GM21723 (cell line): ENCODE results near the gene PDS5A.
"Not testable (repeated sequence)": the region's sequence is repeated elsewhere in the genome, so short reads cannot be mapped to it uniquely, and the experiment has no call there.

ENCODE experiments used
- ATAC-seq: cut with Tn5 transposase; IDR thresholded peaks from one replicate; pipeline ENCODE4 v1.9.1; 2021; ENCODE audit warnings: mild to moderate bottlenecking, moderate library complexity; ENCODE audit not compliant: unreplicated experiment

PDS5A gene

DNA sequence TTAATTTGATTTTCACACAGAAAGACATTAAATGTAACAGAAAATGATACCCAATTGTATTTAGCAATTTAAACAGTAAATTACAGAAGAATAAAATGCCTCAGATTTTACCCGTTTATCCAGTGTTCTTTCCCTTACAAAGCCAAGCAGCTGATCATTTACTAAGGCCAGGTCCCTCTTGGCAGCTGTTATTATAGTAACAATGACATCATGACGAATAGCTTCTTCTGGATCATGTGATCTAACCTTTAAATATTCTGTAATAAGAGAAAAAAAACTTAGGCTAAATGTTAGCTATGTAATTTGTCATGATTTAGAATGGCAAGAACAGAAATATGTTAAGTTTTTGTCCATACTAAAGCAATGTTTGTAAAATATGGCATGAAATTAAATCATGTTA is 69.4 kb downstream of the PDS5A start:
- no peak for ATAC-seq

DNA sequence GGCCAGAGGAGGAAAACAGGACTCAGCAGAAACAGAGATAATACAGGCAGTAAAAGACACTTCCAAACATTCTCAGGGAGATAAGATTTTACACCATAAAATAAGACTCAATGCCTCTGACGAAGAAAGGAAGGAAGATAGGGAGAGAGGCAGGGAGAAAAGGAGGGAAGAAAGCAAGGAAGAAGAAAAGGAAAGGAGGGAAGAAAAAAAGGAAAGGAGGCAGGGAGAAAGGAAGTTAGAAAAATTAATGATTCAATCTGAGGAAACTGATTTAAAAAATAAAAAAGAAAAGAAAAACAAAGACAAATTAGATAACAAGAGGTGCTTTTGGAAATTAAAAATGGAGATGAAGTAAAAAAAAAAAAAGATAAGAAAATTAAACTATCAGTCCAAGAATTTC is 72.1 kb downstream of the PDS5A start:
- no peak for ATAC-seq

GRCh38 chr4:39905019-39905418 is 72.7 kb downstream of the PDS5A start:
- ATAC-seq = not testable (repeated sequence)

DNA sequence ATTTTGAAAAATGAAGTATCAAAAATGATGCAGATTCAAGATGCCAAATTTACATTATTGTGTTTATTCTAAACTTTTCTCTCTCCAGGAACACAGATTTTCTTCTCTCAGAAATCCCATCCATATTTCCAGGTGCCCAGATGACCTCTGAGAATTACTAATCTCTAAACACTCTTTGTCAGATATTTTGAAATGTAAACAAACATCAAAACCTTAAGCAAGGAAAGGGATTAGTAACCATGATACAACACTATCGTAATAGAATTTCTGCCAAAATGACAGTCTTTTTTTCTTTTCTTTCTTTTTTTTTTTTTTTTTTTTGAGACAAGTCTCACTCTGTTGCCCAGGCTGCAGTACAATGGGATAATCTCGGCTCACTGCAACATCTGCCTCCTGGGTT is 76.7 kb downstream of the PDS5A start:
- no peak for ATAC-seq

DNA sequence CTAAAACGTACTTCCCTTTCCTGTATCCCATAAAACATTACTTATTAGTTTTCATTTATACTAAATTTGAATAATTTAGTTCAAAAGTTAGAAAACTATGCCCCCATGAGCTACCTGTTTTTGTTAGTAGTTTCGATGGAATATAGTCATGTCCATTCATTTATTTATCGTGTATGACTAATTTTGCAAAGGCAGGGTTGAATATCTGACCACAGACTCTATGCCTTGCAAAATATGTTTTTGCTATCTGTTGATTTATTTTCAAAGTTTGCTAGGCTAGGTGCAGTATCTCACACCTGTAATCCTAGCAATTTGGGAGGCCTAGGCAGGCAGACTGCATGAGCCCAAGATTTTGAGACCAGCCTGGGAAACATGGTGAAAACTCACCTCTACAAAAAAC is 78.4 kb downstream of the PDS5A start:
- no peak for ATAC-seq

- ATAC-seq = no peak
Observed at GRCh38 chr4:39898015-39898414, 79.7 kb downstream of the PDS5A start.

DNA sequence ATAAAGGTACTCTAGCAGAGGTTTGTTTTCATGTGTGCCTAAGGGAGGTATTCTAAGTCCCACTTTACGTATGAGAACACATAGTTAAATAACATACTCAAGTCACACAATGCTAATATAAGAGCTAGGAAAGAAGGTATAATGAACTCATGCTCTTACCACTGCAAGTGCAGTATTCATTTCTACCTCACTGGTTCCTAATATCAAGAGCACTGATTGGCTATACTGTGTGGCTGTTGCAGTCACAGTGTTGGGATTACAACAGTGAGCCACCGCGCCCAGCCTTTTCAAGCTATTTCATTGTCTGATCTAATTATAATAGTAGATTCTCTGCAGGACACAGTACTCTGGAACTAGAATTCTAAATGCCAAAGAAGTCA is 84.0 kb downstream of the PDS5A start:
- ATAC-seq = no peak

- ATAC-seq = no peak
Observed at GRCh38 chr4:39892988-39893692, 84.6 kb downstream of the PDS5A start.

- no peak for ATAC-seq
Observed at GRCh38 chr4:39889226-39889625, 88.5 kb downstream of the PDS5A start.

- ATAC-seq = no peak
Observed at GRCh38 chr4:39888541-39888940, 89.2 kb downstream of the PDS5A start.

- no peak for ATAC-seq
Observed at GRCh38 chr4:39883646-39884045, 94.1 kb downstream of the PDS5A start.

- no peak for ATAC-seq
Observed at GRCh38 chr4:39881789-39882188, 95.9 kb downstream of the PDS5A start.

GRCh38 chr4:39877971-39878370 is 99.7 kb downstream of the PDS5A start:
- ATAC-seq = no peak

DNA sequence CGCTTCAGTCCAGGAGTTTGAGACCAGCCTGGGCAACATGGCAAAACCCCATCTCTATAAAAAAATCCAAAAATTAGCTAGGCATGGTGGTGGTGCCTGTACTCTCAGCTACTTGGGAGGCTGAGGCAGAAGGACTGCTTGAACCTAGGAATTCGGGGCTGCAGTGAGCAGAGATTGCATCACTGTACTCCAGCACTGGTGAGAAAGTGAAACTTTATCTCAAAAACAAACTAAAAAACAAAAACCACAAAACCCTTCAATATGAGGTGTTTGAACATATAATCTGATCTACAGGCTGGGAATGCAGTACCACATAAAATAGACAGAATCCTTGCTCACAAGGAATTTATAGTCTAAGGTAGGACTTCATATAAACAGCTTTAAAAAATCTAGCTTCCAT is 103.9 kb downstream of the PDS5A start:
- no peak for ATAC-seq

- ATAC-seq = no peak
Observed at GRCh38 chr4:39865280-39865679, 112.4 kb downstream of the PDS5A start.

GRCh38 chr4:39864391-39864790 is 113.3 kb downstream of the PDS5A start:
- no peak for ATAC-seq

- no peak for ATAC-seq
Observed at GRCh38 chr4:39860804-39861203, 116.9 kb downstream of the PDS5A start.

- no peak for ATAC-seq
Observed at GRCh38 chr4:39855909-39856512, 121.7 kb downstream of the PDS5A start.

DNA sequence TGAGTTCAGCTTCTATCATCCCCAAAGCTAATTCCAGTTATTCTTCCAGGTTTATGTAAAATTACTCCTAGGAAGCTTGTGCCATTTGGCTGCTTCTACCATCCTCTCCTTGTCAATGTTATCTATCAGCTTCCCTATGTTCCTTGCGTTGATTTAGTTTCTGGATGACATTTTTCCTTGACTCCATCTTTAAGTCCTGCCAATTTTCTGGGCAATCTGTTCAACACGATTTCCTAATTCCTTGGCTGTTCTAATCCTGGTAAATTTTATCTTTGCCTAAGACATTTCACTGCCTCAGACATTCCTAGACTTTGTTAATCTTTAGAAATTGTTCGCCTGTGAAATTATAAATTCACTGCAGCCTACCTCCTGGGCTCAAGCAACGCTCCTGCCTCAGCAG is 125.1 kb downstream of the PDS5A start:
- ATAC-seq = no peak

DNA sequence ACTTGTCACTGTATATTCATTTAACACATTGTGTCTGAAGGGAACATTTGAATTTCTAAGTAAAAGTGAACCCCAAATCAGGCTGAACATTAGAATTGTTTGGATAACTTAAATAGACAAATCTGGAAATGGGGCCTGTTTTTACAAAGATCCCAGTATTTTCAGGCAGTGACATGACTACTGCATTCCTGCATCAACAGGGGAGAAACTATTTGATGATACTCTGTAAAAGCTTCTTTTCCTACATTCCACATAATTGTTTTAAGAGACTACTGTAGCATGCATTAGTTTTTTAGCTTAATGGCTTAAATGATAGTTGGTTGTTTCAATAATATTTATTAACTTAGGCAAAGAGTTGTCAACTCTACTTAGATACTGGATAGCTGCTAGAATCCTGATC is 127.0 kb downstream of the PDS5A start:
- no peak for ATAC-seq

GRCh38 chr4:39846705-39847104 is 131.0 kb downstream of the PDS5A start:
- no peak for ATAC-seq

DNA sequence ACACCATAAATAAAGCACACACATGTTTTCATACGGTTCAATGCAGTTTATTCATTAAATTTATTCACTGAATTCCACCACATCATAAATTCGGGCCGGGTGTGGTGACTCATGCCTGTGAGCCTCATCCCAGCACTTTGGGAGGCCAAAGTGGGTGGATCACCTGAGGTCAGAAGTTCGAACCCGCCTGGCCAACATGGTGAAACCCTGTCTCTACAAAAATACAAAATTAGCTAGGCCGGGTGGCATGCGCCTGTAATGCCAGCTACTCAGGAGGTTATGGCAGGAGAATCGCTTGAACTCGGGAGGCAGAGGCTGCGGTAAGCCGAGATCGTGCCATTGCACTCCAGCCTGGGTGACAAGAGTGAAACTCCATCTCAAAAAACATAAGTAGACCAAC is 131.6 kb downstream of the PDS5A start:
- no peak for ATAC-seq

- ATAC-seq = no peak
Observed at GRCh38 chr4:39841894-39842293, 135.8 kb downstream of the PDS5A start.
